HG03378 (cell line): Measurements from ENCODE around the gene HS6ST2.
"Not testable (repeated sequence)": the region's sequence is repeated elsewhere in the genome, so short reads cannot be mapped to it uniquely, and the experiment has no call there.

ENCODE experiments used
- ATAC-seq: cut with Tn5 transposase; IDR thresholded peaks from one replicate; pipeline ENCODE4 v1.9.1; 2021; ENCODE audit warnings: mild to moderate bottlenecking, moderate library complexity; ENCODE audit not compliant: unreplicated experiment

HS6ST2 gene

DNA sequence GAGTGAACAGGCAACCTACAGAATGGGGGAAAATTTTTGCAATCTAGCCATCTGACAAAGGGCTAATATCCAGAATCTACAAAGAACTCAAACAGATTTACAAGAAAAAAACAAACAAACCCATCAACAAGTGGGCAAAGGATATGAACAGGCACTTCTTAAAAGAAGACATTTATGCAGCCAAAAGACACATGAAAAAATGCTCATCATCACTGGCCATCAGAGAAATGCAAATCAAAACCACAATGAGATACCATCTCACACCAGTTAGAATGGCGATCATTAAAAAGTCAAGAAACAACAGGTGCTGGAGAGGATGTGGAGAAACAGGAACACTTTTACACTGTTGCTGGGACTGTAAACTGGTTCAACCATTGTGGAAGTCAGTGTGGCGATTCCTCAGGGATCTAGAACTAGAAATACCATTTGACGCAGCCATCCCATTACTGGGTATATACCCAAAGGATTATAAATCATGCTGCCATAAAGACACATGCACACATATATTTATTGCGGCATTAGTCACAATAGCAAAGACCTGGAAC, 13.3 kb downstream of the HS6ST2 start:
- not testable (repeated sequence) for ATAC-seq

DNA sequence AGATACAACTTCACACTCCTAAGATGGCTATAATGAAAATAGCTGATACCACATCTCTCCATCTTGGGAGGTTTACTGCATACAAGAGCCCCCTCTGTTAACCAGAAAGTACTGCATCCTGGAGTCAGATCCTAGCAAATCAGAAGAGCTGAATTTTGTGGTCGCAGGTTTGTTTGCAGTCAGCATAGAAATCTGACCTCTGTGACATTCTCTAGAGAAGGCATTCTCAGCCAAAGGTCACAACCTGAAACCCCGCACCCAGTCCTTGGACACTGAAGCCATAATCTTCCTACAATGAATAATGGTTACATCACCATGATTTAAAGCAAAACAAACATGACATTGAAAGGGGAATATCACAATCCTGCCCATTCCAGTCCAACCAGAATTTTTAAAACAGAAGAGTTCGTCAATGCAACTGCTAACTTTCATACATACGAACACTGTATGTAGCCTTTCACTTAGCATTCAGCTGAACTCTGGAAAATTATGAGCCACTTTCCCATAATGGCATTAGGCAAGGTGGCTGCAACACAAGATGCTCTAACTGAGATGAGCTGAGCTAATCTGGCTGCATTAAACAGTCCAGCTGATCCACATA, 17.6 kb downstream of the HS6ST2 start:
- ATAC-seq, result no peak

DNA sequence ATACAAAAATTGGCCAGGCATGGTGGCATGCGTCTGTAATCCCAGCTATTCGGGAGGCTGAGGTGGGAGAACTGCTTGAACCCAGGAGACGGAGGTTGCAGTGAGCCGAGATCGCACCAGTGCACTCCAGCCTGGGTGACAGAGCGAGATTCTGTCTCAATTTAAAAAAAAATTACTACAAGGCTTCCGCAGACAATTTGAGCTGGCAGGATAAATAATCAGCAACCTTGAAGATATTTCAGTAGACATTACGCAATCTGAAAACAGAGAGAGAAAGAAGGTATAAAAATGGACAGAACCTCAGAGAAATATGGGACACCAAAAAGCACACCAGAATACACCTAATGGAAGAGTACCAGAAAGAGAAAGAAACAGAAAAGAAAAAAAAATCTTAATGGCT, 25.3 kb downstream of the HS6ST2 start:
- no peak for ATAC-seq

DNA sequence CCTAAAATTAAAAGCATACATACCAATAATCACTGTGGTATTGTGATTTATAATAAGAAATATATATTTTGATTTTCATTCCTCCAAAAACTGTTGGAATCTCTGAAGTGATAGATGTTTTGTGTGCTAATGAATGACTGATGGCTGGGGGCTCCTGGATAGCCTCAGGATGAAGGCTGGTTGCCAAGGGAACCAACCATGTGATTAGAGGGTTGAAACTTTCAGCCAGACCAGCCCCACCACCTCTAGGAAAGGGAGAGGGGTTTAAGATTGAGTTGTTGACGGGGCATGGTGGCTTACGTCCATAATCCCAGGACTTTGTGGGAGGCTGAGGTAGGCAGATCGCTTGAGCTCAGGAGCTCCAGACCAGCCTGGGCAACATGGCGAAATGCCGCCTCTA, 34.0 kb downstream of the HS6ST2 start:
- no peak for ATAC-seq

DNA sequence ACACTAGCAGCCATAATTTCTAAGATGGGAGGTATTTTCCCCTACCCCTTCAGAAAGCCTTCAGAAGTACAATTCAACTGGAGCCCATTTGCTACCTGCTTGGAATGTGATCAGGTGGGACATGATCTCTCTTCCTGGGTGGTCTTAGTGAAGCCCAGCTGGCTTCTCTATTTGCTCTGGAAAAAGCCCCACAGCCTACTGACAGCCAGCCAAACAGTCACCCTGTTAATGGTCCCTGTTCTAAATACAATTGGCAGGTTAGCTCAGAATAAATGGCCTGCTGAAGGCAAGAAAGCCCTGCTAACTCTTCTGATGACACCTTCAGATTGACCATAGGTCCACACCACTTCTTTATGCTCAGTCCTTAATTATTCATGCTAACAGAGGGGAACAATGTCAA, 39.9 kb downstream of the HS6ST2 start:
- no peak for ATAC-seq

DNA sequence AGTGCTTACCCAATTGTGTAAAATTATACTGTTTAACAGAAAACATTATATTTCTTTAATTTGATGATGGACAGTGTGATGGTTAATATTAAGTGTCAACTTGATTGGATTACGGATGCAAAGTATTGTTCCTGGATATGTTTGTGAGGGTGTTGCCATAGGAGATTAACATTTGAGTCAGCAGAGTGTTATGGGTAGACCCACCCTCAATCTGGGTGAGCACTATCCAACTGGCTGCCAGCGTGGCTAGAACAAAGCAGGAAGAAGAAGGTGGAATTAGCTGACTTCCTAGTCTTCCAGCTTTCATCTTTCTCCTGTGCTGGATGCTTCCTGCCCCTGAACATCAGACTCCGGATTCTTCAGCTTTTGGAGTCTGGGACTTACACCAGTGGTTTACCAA, 42.1 kb downstream of the HS6ST2 start:
- ATAC-seq, result no peak

DNA sequence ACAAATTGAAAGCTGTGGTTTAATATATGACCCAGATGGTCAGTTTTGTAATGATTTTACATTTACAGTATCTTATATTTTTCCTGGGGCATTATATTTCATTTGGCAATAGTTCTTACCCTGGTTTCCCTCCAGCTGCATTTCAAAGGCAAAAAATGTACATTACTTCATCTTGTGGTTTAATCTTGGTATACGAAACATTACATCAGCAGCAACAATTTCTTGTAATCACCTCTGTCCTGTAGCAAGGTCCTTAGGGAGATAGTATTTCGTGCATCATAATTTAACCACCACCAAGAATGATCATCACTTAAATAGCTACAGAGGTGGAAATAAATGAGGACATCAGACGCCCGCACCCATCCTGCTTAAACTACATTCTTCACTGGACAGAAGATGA, 48.8 kb downstream of the HS6ST2 start:
- ATAC-seq, result no peak

DNA sequence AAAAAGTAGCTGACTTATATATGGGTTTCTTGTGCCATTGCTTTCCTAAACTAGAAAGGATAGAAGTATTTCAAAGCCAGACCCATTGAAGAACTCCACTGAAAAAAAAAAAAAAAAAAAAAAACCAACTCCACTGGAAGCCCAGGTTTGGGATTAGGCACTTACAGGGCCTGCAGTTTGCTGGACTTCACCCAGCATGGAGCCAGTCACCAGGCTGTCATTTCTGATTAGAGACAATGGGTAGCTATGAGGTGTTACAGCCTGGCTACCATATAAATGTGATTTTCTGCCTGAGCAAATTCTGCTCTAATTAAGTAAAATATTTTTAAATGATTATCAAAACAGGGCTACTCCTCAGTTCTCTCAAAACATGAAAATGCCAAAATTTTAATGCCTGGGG, 49.5 kb downstream of the HS6ST2 start:
- no peak for ATAC-seq

DNA sequence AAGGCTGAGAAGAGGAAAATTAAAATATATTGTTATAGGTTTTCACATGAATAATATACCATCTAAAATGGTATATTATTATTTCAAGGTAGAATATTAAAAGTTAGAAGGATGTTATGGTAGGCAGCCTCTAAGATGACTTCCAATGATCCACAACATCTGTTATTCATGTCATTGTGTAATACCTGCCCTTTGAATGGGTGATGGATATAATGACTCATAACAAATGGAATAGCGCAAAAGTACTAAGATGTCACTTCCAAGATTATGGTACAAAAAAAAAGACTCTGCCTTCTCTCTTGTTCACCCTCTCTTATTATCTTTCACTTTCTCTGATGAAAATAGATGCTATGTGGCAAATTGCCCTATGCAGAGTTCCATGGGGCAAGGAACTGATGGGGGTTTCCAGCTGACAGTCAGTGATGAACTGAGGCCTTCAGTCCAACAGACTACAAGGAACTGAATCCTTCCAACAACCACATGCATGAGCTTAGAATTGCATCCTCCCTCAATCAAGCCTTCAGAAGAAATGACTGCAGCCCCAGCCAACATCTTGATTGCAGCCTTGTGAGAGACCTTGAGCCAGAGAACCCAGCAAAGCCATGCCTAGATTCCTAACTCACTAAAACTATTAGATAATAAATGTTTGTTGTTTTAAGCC, 57.7 kb downstream of the HS6ST2 start:
- ATAC-seq, result no peak

DNA sequence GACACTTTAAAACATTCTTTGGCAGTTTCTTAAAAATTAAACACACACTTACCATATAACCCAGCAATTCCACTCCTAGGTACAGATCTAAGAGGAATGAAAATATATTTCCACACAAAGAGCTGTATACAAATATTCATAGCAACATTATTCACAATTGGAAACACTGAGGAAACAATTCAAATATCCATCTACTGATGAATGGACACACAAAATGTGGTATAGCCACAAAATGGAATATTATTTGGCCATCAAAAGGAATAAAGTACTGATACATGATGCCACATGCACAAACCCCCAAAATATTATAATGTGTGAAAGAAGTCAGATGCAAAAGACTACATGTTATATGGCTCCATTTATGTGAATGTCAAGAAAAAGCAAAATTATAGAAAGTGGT, 70.9 kb downstream of the HS6ST2 start:
- ATAC-seq, result no peak

DNA sequence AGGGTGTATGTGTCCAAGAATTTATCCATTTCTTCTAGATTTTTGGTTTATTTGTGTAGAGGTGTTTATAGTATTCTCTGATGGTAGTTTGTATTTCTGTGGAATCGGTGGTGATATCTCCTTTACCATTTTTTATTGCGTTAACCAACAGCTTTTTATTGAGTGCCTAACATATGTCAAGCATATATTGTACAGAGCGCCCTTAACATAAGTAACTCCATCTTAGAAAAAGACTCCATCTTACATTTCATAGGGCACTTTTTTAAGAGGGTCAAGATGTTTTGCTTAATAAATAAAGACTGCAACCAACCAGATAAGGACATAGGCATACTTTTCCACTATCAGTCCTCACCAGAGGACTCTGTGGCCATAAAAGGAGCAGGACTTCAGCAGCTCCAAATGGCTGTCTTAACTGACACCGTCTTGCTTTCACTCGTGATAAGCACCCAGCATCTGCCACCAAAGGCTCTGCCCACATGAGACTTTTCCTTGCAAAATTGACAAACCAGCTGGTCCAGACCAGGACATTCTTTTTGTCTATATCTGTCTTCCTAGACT, 75.0 kb downstream of the HS6ST2 start:
- ATAC-seq, result no peak

DNA sequence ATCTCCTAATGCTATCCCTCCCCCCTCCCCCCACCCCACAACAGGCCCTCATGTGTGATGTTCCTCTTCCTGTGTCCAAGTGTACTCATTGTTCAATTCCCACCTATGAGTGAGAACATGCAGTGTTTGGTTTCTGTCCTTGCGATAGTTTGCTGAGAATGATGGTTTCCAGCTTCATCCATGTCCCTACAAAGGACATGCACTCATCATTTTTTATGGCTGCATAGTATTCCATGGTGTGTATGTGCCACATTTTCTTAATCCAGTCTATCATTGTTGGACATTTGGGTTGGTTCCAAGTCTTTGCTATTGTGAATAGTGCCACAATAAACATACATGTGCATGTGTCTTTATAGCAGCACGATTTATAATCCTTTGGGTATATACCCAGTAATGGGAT, 77.7 kb downstream of the HS6ST2 start:
- ATAC-seq, result not testable (repeated sequence)

DNA sequence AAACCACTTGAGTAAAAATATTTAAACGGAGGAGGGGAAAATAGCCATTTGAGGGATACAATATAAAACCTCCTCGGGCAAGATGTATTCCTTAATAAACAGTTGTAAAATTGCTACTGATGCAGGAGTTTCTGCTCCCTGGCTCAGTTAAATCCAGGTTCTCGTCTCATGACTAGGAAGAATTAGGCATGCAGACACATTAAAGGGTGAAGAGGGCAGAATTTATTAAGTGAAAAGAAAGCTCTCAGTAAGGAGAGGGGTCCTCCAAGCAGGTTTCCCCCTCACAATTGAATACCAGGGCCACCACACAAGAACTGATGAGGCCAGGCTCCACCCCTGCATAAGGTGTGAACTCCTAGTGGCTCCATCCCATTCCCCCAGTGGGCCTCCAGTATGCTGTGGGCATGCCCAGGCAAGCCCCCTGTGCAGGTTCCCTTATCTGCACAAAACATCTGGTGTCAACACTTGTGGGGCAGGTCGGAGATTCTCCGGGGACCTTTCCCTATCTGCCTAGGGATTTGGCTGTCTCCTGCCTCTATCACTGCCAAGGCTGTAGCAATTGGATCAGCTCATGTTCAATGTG, 80.4 kb downstream of the HS6ST2 start:
- ATAC-seq, result no peak

DNA sequence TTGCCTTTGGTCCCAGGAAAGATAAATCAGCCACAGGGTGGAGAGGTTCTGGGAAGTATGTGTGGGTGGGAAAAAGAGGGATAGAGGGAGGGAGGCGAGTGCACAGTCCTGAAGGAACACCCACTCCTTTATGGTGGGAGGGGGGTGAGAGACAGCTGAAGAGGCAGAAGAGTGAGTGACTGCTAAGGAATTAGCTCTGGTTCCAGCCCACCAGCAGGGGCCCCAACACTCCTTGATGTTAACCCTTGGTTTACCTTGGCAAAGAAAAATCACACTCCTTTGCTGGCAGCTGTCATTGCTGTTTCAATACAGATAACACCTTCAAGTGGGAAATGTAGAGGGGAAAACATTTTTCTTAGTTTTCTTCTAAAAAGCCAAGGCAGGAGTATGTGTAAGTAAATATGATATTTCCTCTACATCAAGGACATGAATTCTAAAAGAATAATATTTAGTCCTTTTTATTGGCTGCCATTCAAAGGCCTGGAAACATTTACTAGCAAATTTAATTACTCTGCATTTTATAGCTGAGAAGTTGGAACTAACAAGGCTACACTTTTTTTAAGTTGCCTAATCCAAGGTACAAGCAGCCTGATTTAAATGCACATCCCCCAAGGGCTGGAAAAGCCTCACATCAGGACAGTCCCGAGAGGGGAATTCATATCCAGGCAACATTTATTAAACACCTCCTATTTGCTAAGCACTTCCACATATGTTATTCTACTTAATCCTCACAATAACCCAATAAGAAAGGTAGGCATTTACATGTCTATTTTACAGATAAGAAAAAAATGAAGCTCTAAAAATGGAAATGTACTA, 81.7 kb downstream of the HS6ST2 start:
- ATAC-seq, result no peak

DNA sequence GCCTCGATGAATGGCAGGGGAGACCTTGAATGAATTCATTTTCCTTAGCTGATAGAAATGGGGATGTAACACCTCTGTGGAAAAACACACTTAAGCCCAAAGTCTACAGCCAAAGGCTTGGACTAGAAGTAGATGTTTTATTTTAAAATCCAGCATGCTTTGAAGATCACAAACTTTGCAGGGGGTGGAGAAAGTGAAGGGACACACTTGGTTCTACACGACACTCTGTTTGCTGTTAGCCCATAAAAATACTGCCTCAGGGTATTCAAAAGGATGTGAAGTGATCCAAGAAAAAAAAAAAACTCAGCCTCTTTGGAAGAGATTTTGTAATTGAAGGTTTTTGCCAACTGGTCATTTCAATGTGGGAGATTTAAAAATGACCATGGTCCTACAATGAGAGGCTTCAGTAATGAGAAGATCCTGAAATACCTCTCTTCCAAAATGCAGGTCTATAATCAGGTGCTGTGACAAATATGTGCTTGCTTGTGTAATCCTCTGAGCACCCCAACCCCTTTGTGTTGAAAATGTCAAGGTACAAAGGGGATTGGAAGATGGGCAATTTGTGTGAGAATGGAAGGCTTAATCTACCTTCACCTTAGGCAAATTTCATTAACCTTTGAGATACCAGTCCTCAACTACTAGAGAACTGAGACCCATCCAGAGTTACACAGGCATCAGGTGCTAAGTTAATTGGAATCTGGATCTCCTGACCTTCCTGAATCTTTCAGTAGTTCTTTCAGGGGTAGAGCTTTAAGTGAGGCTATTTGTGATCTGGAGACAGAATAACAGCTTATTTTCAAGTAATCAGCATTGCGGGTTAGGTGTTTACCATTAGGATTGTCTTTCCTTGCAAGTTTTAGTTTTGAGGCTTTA, 82.5 kb downstream of the HS6ST2 start:
- no peak for ATAC-seq

DNA sequence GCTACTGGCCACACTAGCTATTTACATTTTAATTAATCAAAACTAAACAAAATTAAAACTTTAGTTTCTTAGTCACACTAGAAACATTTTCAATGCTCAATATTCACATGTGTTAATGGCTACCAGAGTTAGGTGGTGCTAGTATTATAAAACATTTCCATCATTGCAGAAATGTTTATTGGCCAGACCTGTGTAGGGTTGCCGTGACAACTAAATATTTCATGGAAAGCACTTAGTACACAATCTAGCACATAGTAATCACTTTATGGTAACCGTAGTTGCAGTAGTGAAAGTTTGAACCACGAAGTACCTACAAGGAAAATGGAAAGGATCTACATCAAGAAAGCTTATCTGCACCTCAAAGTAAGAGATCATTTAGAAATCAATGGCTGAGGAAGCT, 95.9 kb downstream of the HS6ST2 start:
- ATAC-seq, result no peak

DNA sequence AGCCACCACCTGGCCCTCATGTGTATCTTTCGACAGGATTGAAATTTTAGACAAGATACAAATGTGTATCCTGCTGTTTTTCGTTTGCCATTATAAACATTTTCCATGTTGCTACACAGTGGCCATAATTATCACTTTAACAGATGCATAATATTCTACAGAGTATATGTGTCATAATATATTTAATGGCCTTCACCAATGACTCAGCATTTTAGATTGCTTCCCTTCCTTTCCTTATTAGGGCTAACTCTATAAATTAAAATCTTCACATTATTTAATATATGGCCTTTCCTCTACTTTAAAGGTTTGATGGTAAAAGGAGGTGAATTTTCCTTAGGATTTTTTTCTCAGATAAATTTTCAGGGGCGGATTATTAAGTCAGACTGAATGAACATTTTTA, 97.4 kb downstream of the HS6ST2 start:
- ATAC-seq, result no peak

DNA sequence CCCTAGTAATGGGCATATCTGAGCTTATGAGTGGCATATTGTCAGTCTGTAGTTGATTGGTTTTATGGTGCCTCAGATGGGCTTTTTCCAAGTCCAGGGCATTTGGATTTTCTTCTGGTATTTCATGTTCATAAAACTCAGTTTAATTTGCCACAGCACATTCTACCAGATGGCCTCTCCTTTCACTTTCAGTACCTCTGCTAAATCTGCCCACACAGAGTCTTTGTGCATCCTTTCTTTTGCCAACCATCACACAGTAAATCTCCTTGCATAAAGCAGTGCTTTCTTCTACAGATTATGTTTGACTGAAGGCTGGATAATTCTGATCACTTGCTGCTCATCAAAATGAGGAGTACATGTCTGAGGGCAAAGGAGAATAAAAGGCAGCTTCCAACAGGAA, 98.2 kb downstream of the HS6ST2 start:
- no peak for ATAC-seq

DNA sequence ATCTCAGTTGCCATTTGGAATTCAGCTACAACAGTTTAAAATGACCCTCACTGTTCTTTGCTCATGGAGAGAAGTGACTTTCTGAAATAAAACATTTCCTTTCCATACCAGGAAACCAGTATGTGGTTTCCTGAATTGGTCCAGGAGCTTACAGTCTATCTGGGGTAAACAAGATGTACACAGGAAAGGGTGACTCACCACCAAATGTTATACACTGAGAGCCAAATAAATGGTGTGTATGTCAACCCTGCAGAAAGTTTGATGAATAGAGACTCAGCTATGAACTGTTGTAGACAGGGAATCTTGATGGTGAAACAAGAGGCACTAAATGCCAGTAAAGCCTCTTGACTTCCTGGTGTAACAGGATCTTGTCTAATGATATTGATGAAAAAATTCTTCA, 100.4 kb downstream of the HS6ST2 start:
- ATAC-seq, result no peak

DNA sequence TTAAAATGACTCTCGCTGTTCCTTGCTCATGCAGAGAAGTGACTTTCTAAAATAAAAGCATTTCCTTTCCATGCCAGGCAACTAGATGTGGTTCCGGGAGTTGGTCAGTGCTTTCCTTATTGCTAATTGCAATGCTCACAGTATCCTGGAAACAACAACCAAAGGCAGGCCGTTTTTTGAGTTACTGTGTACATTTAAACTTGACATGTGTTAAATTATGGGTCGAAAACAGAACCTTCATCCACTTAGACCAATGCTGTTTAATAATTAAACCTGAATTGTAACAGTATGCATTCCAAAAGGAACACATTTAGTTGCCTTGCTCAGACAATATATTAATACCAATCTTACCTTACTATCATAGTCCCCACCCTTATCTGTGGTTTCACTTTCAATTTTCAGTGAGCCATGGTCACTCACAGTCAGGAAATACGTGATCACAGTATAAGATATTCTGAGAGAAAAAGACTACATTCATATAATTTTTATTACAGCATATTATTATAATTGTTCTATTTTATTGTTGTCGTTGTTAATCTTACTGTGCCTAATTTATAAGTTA, 102.6 kb downstream of the HS6ST2 start:
- ATAC-seq, result no peak
